GM12874 (cell line): ENCODE results near the gene RADX.

Source experiments
- CTCF ChIP-seq: IDR thresholded peaks from 2 replicates; pipeline ENCODE4 v1.5.1; 2011; ENCODE audit warnings: low read depth, mild to moderate bottlenecking, control low read depth, low read length, moderate library complexity; ENCODE audit not compliant: insufficient read depth

RADX gene

GRCh38 chrX:106626789-106627188 is 15.0 kb downstream of the RADX start:
- no peak for TF ChIP-seq CTCF

- no peak for TF ChIP-seq CTCF
Measured at GRCh38 chrX:106631615-106632014, 19.8 kb downstream of the RADX start.

- TF ChIP-seq CTCF = no peak
Measured at GRCh38 chrX:106649523-106650428, 38.0 kb downstream of the RADX start.

- TF ChIP-seq CTCF = no peak
Measured at GRCh38 chrX:106670631-106671030, 58.9 kb downstream of the RADX start.

GRCh38 chrX:106672527-106672926 is 60.7 kb downstream of the RADX start:
- no peak for TF ChIP-seq CTCF

- TF ChIP-seq CTCF = no peak
Measured at GRCh38 chrX:106680716-106681115, 68.9 kb downstream of the RADX start.

GRCh38 chrX:106684207-106684606 is 72.4 kb downstream of the RADX start:
- no peak for TF ChIP-seq CTCF
